Measurements from ENCODE around the gene SCIMP.
"Not testable (repeated sequence)": the region's sequence is repeated elsewhere in the genome, so short reads cannot be mapped to it uniquely, and the experiment has no call there.

The SCIMP gene

GRCh38 chr17:5237541-5238016 is 2.9 kb upstream of the SCIMP start:
- peak; percentile 90 for DNase-seq

GRCh38 chr17:5236938-5237540 is 2.4 kb upstream of the SCIMP start:
- no peak for DNase-seq

GRCh38 chr17:5233492-5233891 is 1.2 kb downstream of the SCIMP start:
- not testable (repeated sequence) for DNase-seq

DNA sequence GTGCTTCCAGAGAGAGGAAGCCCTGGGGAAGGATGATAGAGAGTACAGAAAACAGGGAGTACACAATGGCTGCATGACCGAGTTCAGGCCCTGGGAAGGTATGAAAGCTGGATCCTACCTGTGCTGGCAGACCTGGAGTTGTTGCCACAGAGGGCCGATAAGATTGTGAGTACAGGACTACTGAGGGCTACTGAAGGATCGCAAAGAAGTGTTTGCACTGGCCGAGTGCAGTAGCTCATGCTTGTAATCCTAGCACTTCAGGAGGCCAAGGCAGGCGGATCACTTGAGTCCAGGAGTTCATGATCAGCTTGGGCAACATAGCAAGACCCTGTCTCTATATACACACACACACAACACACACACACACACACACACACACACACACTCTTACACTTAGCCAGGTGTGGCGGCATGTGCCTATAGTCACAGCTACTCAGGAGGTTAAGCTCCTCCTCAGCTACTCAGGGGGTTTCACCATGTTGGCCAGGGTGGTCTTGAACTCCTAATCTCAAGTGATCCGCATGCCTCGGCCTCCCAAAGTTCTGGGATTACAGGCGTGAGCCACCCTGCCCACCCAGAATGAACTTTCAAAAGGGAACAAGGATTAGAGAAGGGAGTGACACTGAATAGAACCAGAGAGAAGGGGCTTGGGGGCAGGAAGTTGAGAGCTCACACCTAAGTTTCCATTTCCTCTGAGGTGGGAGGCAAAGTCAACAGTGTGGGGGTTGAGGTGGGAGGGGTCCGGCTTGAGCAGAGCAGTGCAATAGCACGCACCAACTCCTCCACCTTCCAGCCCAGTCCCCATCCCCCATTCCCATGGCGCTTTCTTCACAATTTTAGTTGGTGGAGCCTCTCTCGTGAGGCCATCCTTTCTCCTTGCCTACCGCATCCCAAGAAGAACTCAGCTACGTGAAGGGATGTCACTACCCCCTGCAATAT is 7.5 kb downstream of the SCIMP start:
- no peak for DNase-seq

GRCh38 chr17:5225668-5226457 is 8.8 kb downstream of the SCIMP start:
- no peak for DNase-seq

DNA sequence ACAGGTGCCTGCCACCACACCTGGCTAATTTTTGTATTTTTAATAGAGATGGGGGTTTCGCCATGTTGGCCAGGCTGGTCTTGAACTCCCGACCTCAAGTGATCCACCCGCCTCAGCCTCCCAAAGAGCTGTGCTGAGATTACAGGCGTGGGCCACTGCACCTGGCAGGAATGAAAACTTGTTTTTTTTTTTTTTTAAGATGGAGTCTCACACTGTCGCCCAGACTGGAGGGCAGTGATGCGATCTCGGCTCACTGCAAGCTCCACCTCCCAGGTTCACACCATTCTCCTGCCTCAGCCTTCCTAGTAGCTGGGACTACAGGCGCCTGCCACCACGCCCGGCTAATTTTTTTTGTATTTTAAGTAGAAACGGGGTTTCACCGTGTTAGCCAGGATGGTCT is 12.7 kb downstream of the SCIMP start:
- DNase-seq = not testable (repeated sequence)

DNA sequence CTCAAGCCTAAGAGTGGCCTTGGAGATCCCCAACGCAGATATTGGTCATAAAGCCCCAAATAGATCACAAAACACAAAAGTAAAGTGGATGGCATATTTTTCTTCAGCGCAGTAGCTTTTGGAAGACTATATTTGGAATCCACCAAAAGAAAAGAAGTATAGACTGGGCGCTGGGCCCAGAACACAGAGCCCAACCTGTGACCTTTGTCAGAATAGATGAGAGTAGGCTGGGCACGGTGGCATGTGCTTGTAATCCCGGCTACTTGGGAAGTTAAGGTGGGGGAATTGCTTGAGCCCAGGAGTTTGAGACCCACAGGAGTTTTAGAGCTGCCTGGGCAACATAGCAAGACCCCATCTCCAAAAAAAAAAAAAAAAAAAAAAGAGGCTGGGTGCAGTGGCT is 14.6 kb downstream of the SCIMP start:
- no peak for DNase-seq

DNA sequence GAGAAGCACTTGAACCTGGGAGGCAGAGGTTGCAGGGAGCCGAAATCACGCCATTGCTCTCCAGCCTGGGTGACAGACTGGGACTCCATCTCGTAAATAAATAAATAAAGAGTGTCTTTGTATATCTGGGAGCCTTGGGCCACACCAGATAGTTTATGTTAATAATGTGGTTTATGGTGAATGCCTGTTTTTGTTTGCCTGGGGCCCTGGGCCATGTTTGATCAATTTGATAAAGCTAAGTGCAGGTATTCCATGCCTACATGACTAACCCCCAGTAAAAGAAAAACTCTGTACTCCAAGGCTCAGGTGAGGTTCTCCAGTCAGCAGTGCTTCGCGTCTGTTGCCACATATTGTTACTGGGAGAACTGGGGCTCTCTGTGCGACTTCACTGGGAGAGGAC is 15.1 kb downstream of the SCIMP start:
- DNase-seq = no peak

GRCh38 chr17:5217562-5217961 is 17.1 kb downstream of the SCIMP start:
- DNase-seq = not testable (repeated sequence)

DNA sequence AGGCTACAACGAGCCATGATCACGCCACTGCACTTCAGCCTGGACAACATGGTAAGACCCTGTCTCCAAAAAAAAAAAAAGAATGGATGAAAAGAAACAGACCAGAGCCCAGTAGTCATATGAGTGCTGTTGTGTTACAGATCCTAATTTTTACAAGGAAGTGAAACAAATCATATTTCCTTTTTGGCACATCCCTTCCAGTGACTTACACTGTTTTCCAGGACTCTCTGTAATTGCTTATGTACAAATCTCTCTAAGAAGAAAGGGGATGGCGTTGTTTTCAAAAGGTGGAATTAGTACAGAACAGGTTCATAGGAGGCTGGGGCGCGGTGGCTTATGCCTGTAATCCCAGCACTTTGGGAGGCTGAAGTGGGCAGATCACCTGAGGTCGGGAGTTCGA is 23.2 kb downstream of the SCIMP start:
- no peak for DNase-seq

DNA sequence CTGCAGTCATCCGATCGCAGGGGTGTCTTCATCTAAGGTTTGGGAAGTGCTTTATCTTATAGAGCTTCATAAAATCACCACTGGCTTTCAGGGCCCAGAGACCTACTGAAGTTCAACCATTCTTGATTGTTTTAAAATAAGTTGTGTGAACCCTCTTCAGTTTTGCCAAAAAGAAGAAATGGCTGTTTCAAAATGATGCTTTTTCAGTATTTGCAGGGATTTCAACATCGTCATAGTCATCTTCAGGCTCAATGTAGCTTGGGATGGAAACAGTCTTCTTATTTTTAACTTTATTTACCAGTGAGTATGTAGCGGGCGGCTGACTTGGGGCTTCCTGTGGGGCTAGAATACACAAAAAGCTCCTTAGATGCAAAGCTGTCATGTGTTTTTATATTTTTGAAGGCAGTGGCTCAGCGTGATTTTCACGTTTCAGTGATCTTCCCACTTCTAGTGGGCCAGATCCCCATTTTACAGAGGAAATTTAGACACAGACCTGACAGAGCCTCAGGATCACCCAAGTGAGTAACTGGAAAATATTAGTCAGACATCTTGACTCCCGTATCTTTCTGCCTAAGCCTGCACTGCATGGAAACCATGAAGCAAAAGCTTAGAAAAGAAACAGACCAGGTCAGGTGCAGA is 23.9 kb downstream of the SCIMP start:
- no peak for DNase-seq

GRCh38 chr17:5210091-5210490 is 24.6 kb downstream of the SCIMP start:
- DNase-seq = no peak

GRCh38 chr17:5209396-5209795 is 25.3 kb downstream of the SCIMP start:
- no peak for DNase-seq

DNA sequence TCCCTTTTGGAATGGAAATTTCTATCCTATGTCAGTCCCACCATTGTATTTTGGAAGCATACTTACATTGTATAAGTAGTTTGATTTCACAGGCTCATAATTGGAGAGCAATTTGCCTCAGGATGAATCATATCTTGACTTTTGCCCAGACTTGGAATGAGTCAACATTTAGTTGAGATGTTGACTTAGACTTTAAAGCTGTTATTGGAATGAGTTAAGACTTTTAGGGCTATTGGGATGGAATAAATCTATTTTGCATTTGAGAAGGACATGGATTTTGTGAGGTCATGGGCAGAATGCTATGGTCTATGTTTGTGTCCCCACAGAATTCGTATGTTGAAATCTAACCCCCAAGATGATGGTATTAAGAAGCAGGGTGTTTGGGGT is 30.8 kb downstream of the SCIMP start:
- DNase-seq = no peak

GRCh38 chr17:5203178-5203907 is 31.3 kb downstream of the SCIMP start:
- DNase-seq = no peak

DNA sequence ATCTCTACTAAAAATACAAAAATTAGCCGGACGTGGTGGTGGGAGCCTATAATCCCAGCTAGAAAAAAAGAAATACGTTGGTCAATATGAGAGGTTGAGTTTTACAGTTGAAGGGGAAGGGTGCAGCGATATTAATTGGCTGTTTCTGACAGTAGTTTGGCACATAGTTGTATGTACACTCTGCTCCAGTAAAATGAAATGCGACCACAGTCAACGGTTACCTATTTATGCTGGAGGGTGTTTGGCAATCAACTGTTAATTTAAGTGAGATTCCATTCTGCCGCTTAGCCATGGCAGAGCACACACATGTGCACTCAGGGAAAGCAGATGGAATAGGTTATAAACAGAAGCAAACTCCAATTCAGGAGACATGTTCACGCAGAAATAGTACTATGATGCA is 33.6 kb downstream of the SCIMP start:
- DNase-seq = no peak

GRCh38 chr17:5200360-5200759 is 34.3 kb downstream of the SCIMP start:
- DNase-seq = no peak

GRCh38 chr17:5198472-5198871 is 36.2 kb downstream of the SCIMP start:
- no peak for DNase-seq

DNA sequence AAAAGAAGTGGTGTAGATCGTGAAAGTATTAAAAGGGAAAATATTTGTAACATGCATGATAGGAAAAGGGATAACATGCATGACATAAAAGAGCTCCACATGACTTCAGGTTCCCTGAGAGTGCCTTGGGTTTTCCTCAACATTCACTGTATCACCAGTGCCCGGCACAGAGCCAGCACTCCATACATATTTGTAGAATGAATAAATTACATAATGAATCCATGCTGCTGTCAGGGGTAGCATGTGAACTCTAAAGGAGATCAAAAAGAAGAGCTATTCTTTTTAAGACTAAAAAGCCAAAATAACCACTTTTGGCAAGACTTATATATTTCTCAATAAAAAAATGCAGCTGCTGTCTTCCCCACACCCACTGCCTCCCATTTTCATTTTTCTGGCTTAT is 40.3 kb downstream of the SCIMP start:
- DNase-seq = no peak

DNA sequence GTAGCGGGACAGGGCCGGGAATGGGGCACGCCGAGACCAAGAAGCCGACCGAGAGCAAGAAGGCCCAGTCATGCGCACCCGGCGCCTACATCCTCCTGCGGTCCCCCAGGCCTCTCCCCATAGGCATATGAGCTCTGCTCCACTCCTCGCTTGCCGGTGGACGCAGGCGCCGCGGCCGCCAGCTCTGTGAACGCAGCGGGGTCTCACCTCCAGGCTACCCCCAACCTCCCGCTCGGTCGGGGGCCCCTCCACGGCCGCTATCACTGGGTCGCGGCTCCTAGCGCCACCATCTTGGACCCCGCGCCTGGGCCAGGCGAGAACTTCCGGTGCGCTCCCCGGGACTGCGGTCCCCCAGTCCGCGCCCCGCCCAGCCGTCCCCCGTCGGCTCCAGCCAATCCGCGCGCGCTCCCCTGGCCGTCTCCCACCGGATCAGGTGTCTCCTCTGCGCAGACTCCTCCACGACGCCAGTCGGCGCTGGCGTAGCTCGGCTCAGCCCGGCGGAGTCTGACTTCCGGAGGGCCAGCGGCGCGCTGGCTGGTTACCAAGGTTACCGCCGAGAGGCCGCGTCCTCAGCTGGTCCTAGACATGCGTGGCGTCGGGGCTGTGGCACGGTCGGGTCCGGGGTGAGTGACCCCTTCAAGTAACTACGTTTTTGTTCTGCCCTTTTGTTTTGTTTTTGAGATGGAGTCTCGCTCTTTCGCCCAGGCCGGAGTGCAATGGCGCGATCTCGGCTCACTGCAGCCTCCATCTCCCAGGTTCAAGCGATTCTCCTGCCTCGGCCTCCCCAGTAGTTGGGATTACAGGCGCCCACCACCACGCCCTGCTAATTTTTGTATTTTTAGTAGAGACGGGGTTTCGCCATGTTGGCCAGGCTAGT is 42.9 kb downstream of the SCIMP start, which contains the start of gene ZNF594:
Gene ZNF594 (minus strand): TSS at position 328 of the 877 bp plus-strand sequence. CDS start 7,612 bp downstream, outside the sequence.
- DNase-seq = peak; percentile 98

GRCh38 chr17:5184288-5184687 is 50.4 kb downstream of the SCIMP start:
- no peak for DNase-seq
